SH-SY5Y (cell line): Measurements from ENCODE around the gene TBC1D22A.

Source experiments
- GATA2 ChIP-seq: IDR thresholded peaks from 2 replicates; pipeline ENCODE4 v1.6.1; 2011; ENCODE audit warnings: mild to moderate bottlenecking, low read depth, low read length
- GATA3 ChIP-seq: IDR thresholded peaks from 2 replicates; pipeline ENCODE4 v1.6.1; 2011; ENCODE audit warnings: low read depth, mild to moderate bottlenecking, low read length, moderate library complexity

Gene TBC1D22A

GRCh38 chr22:46971764-46972125 lies 209.3 kb downstream of the TBC1D22A start:
- TF ChIP-seq GATA3, result no peak
- TF ChIP-seq GATA2, result no peak

- TF ChIP-seq GATA2 (no peak), GATA3 (no peak)
These were observed 209.8 kb downstream of the TBC1D22A start for GRCh38 chr22:46972256-46972655.

- TF ChIP-seq GATA3 (0 out of 2 replicates have a peak, but pooled peaks have one; percentile 51), GATA2 (peak; percentile 74)
These were observed 210.7 kb downstream of the TBC1D22A start for GRCh38 chr22:46972901-46973831.

GRCh38 chr22:46974077-46974476 lies 211.6 kb downstream of the TBC1D22A start:
- TF ChIP-seq GATA2, result no peak
- TF ChIP-seq GATA3, result no peak

- TF ChIP-seq GATA2 (no peak), GATA3 (no peak)
These were observed 212.5 kb downstream of the TBC1D22A start for GRCh38 chr22:46974631-46975585.

- TF ChIP-seq GATA3, result no peak
- TF ChIP-seq GATA2, result no peak
These were observed 213.7 kb downstream of the TBC1D22A start for GRCh38 chr22:46976143-46976542.

- TF ChIP-seq GATA2 (no peak), GATA3 (no peak)
These were observed 214.1 kb downstream of the TBC1D22A start for GRCh38 chr22:46976598-46976997.

GRCh38 chr22:46977656-46978343 lies 215.3 kb downstream of the TBC1D22A start:
- TF ChIP-seq GATA2 (no peak), GATA3 (no peak)

- no peak for TF ChIP-seq GATA3
- TF ChIP-seq GATA2, result no peak
These were observed 217.1 kb downstream of the TBC1D22A start for GRCh38 chr22:46979506-46979905.

- TF ChIP-seq GATA2, result no peak
- TF ChIP-seq GATA3, result no peak
These were observed 217.9 kb downstream of the TBC1D22A start for GRCh38 chr22:46980392-46980791.

- TF ChIP-seq GATA2 (no peak), GATA3 (no peak)
These were observed 220.2 kb downstream of the TBC1D22A start for GRCh38 chr22:46982635-46983034.

- TF ChIP-seq GATA2 (no peak), GATA3 (no peak)
These were observed 220.6 kb downstream of the TBC1D22A start for GRCh38 chr22:46983046-46983445.

GRCh38 chr22:46984751-46985506 lies 222.5 kb downstream of the TBC1D22A start:
- TF ChIP-seq GATA2, result no peak
- TF ChIP-seq GATA3, result no peak

GRCh38 chr22:46985507-46985882 lies 223.0 kb downstream of the TBC1D22A start:
- no peak for TF ChIP-seq GATA3
- no peak for TF ChIP-seq GATA2
